Measurements from ENCODE around the gene FRMD6.
"Not testable (repeated sequence)": the region's sequence is repeated elsewhere in the genome, so short reads cannot be mapped to it uniquely, and the experiment has no call there.

- not testable (repeated sequence) for TF ChIP-seq POLR2AphosphoS5, GABPA (IDR thresholded peaks at IDR 0.05; ENCODE audit: low read depth)
- TF ChIP-seq, protein P1, sequence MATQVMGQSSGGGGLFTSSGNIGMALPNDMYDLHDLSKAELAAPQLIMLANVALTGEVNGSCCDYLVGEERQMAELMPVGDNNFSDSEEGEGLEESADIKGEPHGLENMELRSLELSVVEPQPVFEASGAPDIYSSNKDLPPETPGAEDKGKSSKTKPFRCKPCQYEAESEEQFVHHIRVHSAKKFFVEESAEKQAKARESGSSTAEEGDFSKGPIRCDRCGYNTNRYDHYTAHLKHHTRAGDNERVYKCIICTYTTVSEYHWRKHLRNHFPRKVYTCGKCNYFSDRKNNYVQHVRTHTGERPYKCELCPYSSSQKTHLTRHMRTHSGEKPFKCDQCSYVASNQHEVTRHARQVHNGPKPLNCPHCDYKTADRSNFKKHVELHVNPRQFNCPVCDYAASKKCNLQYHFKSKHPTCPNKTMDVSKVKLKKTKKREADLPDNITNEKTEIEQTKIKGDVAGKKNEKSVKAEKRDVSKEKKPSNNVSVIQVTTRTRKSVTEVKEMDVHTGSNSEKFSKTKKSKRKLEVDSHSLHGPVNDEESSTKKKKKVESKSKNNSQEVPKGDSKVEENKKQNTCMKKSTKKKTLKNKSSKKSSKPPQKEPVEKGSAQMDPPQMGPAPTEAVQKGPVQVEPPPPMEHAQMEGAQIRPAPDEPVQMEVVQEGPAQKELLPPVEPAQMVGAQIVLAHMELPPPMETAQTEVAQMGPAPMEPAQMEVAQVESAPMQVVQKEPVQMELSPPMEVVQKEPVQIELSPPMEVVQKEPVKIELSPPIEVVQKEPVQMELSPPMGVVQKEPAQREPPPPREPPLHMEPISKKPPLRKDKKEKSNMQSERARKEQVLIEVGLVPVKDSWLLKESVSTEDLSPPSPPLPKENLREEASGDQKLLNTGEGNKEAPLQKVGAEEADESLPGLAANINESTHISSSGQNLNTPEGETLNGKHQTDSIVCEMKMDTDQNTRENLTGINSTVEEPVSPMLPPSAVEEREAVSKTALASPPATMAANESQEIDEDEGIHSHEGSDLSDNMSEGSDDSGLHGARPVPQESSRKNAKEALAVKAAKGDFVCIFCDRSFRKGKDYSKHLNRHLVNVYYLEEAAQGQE (IDR thresholded peaks at IDR 0.05; ENCODE audit: insufficient replicate concordance, low read depth): not testable (repeated sequence)
- TF ChIP-seq, protein P2, sequence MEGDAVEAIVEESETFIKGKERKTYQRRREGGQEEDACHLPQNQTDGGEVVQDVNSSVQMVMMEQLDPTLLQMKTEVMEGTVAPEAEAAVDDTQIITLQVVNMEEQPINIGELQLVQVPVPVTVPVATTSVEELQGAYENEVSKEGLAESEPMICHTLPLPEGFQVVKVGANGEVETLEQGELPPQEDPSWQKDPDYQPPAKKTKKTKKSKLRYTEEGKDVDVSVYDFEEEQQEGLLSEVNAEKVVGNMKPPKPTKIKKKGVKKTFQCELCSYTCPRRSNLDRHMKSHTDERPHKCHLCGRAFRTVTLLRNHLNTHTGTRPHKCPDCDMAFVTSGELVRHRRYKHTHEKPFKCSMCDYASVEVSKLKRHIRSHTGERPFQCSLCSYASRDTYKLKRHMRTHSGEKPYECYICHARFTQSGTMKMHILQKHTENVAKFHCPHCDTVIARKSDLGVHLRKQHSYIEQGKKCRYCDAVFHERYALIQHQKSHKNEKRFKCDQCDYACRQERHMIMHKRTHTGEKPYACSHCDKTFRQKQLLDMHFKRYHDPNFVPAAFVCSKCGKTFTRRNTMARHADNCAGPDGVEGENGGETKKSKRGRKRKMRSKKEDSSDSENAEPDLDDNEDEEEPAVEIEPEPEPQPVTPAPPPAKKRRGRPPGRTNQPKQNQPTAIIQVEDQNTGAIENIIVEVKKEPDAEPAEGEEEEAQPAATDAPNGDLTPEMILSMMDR (IDR thresholded peaks at IDR 0.05; ENCODE audit: insufficient read depth, low read length): not testable (repeated sequence)
Measured at GRCh38 chr14:51746823-51747222, 95.1 kb downstream of the FRMD6 start.
